ENCODE data around the gene DEK. TPM values are rescaled to one million over a fixed set of nuclear protein-coding genes. Genes with fewer than 3 reads are reported as not detected.

The DEK gene
- total RNA-seq, 1 donor from 2014 or later, result 54.3 TPM

GRCh38 chr6:18265787-18266522 lies 1.6 kb upstream of the DEK start:
- DNase-seq (ENCODE audit: low spot score), result no peak

GRCh38 chr6:18264923-18265377 lies 620 bp upstream of the DEK start:
- DNase-seq (ENCODE audit: low spot score), result no peak

- no peak for DNase-seq (ENCODE audit: low spot score)
Measured at GRCh38 chr6:18263418-18264218, 712 bp downstream of the DEK start.

- DNase-seq (ENCODE audit: low spot score), result no peak
Measured at GRCh38 chr6:18262702-18263417, 1.5 kb downstream of the DEK start.

- no peak for DNase-seq (ENCODE audit: low spot score)
Measured at GRCh38 chr6:18261877-18262276, 2.5 kb downstream of the DEK start.

- DNase-seq (ENCODE audit: low spot score), result no peak
Measured at GRCh38 chr6:18260448-18261106, 3.8 kb downstream of the DEK start.

- DNase-seq (ENCODE audit: low spot score), result no peak
Measured at GRCh38 chr6:18259675-18260447, 4.5 kb downstream of the DEK start.

- no peak for DNase-seq (ENCODE audit: low spot score)
Measured at GRCh38 chr6:18254793-18255192, 9.5 kb downstream of the DEK start.

GRCh38 chr6:18253635-18254034 lies 10.7 kb downstream of the DEK start:
- DNase-seq (ENCODE audit: low spot score), result no peak

GRCh38 chr6:18249271-18249670 lies 15.1 kb downstream of the DEK start:
- DNase-seq (ENCODE audit: low spot score), result no peak

- no peak for DNase-seq (ENCODE audit: low spot score)
Measured at GRCh38 chr6:18248698-18249097, 15.6 kb downstream of the DEK start.

GRCh38 chr6:18247002-18247401 lies 17.3 kb downstream of the DEK start:
- no peak for DNase-seq (ENCODE audit: low spot score)

- DNase-seq (ENCODE audit: low spot score), result no peak
Measured at GRCh38 chr6:18246205-18246604, 18.1 kb downstream of the DEK start.

- DNase-seq (ENCODE audit: low spot score), result no peak
Measured at GRCh38 chr6:18245642-18246041, 18.7 kb downstream of the DEK start.

GRCh38 chr6:18245079-18245478 lies 19.3 kb downstream of the DEK start:
- DNase-seq (ENCODE audit: low spot score), result no peak

GRCh38 chr6:18244251-18244650 lies 20.1 kb downstream of the DEK start:
- DNase-seq (ENCODE audit: low spot score), result no peak

GRCh38 chr6:18243302-18243893 lies 20.9 kb downstream of the DEK start:
- DNase-seq (ENCODE audit: low spot score), result no peak

- no peak for DNase-seq (ENCODE audit: low spot score)
Measured at GRCh38 chr6:18242062-18242851, 22.1 kb downstream of the DEK start.

Data from mesenteric fat pad (tissue), 1 donor.